Renal cortical epithelial cell (primary cell): ENCODE data around the gene NGRN. TPM values are rescaled to one million over a fixed set of nuclear protein-coding genes. Genes with fewer than 3 reads are reported as not detected.
"Not testable (repeated sequence)": the region's sequence is repeated elsewhere in the genome, so short reads cannot be mapped to it uniquely, and the experiment has no call there.

Experiments
- DNase-seq: peaks from one replicate; pipeline ENCODE4 v3.0.0-alpha.2; 2011; ENCODE audit warnings: low read depth
- total RNA-seq: library from RNA; depleted of rRNA; stranded (reverse); fragments of >200 nt; gene quantifications from 2 replicates; pipeline ENCODE4 v1.2.3, GENCODE V29; 2014

The NGRN gene
- total RNA-seq, 1 donor from 2014 or later = 121 TPM

DNA sequence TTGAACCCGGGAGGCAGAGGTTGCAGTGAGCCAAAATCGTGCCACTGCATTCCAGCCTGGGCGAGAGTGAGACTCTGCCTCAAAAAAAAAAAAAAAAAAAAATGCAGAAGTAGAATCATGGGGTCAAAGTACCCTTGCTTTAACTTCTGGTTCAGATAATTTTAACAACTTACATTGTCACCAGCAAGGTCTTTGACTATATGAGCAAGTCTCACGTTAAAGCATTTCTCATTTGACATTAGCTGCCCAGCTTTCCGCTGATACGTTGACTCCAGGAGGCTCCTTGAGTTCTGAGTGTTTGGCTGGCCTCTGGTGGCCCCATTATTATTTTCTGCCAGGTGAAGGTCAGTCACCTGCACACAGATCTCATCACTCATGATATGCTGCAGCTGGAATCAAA, 16.2 kb downstream of the NGRN start:
- DNase-seq = not testable (repeated sequence)

- peak; percentile 45 for DNase-seq
Measured at GRCh38 chr15:90286678-90287077, 21.2 kb downstream of the NGRN start.

DNA sequence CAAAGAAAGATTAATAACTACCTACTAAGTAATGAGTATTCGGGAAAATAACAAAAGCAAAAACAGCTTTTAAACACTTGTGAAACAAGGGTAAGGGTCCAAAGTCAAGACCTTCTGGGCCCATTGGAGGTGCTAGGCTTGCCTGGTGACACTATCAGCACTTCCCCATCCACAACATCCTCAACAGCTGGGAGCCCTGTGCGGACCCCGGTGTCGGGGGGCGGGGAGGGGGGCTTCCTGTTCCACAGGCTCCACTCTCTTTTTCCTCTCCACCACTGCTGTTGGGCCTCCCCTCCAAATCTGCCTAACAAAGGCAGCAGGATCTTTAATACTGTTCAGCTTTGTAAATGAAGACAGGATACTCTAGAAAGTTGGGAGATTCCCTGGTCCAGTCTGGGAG, 21.6 kb downstream of the NGRN start:
- DNase-seq = no peak

DNA sequence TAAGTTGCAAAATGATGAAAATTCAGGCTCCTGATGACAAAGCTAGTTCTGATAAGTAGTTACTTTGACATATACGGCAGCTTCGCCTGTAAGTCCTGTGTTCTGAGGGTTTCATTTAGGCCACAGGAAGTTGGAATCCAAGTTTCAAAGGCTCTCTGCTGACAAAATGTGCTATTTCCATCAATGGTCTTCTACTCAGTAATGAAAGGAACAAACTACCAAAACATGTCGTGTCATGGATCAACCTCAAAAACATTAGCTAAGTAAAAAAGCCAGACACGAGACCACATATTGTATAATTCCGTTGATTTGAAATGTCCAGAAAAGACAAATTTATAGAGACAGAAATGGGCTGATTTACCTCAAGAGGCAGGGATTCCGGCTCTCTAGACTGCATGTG, 22.5 kb downstream of the NGRN start:
- no peak for DNase-seq

- DNase-seq = peak; percentile 23
Measured at GRCh38 chr15:90291679-90292356, 26.3 kb downstream of the NGRN start.

DNA sequence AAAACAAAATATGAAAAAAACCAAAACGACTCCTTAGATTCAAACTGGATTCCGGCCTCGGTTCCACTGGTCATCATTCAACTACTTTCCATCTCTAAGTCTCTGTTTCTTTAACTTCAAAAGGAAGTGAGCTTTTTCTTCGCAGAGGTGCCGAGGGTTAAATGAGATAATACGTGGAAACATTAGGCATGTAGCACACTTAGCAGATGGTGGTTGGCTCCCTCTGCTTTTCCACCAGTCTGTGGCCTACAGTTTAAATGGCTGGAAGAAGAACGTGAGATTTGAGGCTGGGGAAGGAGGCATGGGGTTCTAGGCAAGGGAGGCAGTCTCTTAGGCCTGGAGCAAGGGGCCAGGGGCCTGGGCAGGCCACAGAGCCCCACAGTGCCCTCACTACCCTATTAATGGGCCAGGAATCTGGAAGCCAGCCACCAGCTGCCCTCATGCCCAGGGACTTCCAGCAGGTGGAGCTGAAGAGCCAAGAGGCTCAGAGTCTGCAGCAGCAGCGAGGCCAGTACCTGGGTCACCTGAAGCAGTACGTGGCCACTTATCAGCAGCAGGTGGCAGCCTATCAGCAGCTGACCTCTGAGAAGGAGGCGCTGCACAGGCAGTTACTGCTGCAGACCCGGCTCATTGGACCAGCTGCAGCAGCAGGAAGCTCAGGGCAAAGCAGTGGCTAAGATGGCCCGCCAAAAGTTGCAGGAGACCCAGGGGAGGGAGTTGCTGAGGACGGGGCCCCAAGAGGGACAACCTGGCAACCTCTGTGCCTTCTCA, 27.8 kb downstream of the NGRN start:
- peak; percentile 59 for DNase-seq

DNA sequence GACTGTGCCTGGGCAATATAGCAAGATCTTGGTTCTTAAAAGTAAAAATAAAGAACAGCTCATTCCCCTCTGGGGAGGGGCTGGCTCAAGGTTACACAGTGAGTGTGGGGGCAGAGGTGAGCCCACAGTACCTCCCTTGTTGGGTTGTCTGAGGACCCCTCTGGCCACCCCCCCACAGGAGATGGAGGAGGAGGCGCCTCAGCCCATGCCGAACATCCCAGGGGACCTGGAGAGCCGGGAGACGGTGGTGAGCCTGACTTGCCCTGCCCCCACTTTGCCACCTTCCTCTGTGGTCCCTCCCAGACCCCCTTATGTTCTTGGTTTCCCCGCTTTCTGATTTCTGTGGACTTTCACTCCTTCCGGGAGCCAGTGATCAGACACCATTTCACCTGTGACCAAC, 28.7 kb downstream of the NGRN start:
- no peak for DNase-seq

DNA sequence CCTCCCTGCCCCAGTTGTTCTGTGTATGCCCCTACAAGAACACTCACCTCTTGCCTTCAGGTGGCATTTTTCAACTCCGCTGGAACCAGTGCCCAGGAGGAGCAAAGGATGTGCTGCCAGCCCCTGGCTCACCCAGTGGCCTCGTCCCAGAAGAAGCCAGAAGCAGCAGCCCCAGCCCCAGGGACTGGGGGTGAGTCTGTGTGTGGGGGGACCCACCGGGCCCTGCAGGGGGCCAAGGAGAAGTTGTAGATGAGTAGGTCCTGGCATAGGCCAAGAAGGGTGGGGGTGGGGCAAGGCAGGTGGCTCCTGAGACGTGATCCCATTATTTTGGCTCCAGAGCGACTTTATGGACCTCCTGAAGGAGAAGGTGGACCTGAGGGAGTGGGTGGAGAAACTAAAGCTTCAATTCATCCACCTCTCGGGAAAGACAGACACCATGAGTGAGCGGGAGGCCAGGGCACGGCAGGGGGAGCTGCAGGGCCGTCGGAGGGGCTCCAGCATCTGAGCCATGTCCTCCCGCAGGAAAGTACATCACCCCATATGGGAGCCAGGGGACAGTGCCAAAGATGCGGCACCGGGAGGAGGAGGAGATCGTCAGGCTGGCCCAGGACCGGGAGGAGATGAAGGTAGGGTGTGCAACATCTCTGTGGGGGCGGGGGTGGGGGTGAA, 29.3 kb downstream of the NGRN start:
- no peak for DNase-seq

GRCh38 chr15:90295270-90295648, 29.8 kb downstream of the NGRN start:
- DNase-seq = no peak

DNA sequence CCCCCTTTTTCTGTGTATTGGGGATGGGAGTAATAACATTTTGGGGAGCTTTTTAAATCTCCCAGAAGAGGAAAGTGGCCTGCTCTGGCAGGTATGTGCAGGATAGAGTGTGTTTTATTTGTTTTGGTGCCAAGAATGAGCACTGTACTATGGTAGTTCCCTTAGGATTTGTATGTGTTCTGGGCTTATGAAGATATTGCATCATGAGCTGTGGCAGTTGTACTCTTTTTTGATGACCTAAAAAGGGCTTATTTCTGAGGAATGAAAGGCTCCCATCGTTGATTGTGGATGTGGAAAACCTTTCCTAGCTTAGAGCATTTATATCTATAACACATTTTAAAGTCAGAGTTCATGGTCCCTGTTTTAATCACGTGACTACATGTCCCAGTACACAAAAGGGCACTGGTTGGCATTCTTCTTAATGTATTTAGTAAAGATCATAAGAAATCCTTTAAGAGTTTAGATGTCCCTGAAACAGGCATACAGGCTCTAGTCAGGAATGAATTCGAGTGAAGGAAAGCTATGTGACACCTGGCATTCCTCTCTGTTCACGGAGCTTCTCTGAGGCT, 30.9 kb downstream of the NGRN start:
- DNase-seq = not testable (repeated sequence)

- no peak for DNase-seq
Measured at GRCh38 chr15:90297021-90297420, 31.5 kb downstream of the NGRN start.

DNA sequence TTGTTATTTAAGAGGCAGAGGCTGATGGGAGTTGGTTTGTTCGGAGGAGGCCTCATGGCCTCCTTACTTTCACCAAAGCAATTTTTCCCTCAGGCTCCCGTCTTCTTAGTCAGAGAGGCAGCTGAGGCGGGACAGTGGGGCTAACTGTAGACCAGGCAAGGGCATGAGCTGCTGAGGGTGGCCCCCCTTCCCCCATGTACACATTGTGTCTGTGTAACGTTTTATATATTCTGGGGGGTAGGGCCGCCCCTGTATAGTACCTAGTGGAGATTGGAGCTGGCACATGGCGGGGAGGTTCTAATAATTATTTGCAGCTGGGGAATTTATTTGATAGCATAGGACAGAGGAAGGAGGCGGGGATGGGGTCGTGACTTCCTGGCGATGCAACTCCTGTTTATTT, 35.1 kb downstream of the NGRN start:
- no peak for DNase-seq

- peak; percentile 39 for DNase-seq
Measured at GRCh38 chr15:90300988-90301706, 35.7 kb downstream of the NGRN start.

DNA sequence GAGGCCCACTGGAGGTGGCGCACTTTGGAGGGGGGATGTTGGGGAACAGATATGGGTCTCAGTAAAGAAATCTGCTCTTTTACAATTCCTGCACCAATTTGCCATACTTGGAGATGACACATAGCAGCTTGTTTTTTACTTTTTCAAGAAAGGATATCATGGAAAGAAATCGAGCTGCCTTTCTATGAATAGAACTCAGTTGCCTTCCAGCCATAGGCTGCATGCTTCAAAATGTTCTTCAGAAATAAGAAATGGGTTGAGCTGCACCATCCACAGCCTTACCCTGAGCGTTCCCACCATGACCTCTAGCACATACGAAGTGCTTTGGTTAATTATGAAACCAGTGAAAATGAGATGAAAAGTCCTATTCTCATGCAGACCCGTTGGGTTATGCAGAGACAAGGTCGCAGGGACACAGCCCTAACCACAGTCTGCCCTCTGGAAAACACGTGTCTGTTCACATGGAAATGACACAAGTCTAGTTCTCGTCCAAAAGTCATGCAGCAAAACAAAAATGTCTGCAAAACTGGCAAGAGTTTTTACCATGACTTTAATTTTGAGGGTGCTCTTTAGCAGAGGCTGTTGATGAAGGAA, 36.3 kb downstream of the NGRN start:
- DNase-seq = no peak

DNA sequence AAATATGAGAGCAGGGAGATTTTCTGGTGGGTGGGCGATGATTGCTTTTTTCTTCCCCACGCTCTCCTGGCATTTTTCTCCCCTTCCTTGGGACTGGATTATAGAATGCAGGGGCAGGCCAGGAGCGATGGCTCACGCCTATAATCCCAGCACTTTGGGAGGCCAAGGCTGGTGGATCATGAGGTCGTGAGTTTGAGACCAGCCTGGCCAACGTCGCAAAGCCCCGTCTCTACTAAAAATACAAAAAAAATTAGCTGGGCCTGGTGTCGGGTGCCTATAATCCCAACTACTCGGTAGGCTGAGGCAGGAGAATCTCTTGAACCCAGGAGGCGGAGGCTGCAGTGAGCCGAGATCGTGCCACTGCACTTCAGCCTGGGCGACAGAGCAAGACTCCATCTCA, 39.9 kb downstream of the NGRN start:
- not testable (repeated sequence) for DNase-seq

DNA sequence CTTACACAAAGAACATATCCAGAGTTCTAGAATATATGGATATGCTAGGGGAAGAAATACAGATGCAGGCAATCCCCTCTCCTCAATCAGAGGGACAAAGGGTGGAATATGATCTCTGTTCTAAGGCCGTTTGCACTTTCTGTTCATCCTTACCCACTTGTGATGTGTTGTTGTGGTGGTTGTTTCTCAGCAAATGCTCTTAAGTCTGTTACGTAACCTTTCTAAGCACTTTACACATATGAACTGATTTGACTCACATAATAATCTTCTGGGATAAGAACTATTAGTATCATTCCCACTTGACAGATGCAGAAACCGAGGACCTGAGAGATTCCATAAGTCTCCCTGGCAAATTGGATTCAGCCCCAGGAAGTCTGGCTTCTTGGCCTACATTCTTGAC, 40.5 kb downstream of the NGRN start:
- no peak for DNase-seq

DNA sequence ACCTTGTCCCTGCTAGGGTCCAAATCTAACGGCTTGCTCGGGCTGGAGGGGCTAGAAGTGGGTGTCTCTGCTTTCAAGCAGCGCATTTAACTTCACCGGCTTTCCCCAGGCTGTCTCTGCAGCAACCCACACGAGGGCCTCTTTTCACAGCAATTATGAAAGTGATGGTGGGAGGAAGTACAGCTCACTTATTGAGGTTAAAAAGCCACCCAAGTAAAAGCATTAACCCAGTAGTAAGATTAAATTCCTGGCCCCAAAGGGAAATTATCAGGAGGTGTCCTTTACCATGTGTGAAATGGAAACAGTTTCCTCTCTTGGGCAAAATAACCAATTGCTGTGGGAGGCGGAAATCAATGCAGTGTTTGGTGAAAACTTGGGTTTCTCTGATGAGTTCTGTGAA, 41.1 kb downstream of the NGRN start:
- no peak for DNase-seq

DNA sequence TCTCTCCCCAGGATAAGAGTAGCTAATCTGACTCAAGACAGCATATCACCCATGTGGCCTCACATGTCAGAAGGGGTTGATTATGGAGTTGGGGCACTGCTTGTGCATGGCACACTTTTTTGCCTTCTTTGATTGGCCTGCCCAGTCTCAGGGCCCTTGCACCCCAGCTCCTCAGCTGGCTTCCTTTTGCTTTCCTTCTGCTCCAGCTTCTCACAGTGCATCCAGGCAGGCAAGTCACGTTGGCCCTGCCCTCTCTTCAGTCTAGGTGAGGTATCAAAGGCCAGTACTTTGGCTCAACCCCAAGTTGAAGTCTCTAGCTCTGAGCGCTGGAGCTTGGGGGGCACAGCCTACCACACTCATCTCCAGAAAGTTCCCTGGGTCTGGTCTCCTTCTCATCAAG, 42.2 kb downstream of the NGRN start:
- DNase-seq = no peak

DNA sequence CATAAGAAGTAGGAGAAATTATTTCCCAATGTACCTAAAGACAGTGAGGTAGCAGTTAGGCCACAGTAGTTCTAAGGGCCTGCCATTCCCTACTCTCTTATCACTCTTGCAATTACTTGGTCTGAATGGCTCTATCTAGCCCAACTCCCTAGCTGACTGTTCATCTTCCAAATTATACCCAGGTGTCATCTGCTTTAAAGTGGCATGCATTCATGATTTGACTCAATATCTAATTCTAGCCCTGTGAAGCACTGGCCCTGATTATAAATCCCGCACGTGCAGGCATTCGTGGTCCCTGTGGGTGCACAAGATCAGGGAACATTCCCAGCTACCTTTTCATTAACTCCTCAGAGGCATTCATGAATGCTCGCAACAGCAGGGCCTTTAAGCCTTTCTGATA, 43.5 kb downstream of the NGRN start:
- DNase-seq = no peak

GRCh38 chr15:90315278-90315982, 50.0 kb downstream of the NGRN start:
- DNase-seq = peak; percentile 87

DNA sequence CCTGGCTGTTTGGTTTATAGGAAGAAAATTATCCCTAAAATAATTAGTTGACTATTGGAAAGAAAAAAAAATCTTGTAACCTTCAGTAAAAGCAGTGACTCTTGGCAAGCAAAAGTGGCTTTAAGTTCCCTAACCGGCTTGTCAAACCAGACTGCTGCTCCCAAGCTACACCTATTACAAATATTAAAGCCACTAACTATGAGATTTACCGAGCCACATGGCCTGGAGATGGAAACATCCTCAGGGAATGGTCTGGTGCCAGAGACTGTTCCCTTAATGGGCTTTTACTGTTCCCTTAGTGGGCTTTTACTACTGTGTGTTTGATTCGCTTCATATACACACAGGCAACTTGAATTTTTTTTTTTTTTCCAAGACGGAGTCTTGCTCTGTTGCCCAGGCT, 50.7 kb downstream of the NGRN start:
- DNase-seq = no peak
